Hair follicle dermal papilla cell (primary cell): Measurements from ENCODE around the gene PNKP. TPM values are rescaled to one million over a fixed set of nuclear protein-coding genes. Genes with fewer than 3 reads are reported as not detected.

Source experiments
- small RNA-seq: library from RNA; depleted of rRNA; stranded (forward); fragments of <200 nt; gene quantifications from one replicate; pipeline ENCODE3, GENCODE V24; 2012
- total RNA-seq: library from RNA; depleted of rRNA; stranded (reverse); fragments of >200 nt; gene quantifications from 2 replicates; pipeline ENCODE4 v1.2.3, GENCODE V29; 2012

Gene PNKP
- 50.0 and 52.1 TPM in 2 replicates for total RNA-seq

DNA sequence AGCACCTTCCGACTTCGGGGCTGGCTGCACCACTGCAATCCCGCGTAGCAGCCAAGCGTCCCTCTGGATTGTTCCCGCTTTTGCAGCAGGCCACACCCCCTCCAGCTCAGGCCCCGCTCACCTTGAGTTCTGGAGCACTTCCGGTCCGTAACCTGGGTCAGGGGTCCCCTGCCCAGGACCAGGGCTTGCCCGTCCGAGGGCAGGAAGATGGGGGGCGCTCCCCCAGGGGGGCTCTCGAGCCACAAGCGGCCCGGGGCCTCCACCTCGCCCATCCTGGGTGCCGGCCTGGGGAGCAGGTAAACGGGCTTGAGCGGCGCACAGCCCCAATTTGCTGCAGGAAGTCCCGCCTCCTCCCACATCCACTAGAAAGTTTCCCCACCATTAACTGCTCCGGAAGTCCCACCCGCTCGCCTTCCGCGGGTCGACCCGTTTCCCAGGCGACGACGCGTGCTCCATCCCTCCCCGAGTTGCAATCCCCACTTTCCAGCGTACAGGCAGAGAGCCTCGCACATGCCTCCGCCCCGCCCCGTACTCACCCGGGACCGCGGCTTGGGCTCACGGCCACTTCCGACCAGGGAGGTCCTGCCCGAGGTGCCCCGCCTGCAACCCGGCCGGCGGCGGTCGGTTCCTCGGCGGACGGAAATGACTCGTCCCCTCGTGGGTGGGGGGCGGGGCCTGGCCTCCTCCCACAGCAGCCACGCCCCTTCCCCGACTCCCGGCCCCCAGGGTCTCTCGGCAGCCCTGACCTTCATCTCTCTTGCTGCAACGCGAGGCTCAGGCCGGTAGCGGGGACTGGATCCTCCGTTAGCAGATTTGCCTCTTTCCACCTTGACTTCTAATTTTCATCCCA, at the start of gene PNKP:
Gene PNKP, minus strand, starts transcription at position 644 of the 850 bp plus-strand sequence. Its CDS starts 372 bp downstream, at position 272.

DNA sequence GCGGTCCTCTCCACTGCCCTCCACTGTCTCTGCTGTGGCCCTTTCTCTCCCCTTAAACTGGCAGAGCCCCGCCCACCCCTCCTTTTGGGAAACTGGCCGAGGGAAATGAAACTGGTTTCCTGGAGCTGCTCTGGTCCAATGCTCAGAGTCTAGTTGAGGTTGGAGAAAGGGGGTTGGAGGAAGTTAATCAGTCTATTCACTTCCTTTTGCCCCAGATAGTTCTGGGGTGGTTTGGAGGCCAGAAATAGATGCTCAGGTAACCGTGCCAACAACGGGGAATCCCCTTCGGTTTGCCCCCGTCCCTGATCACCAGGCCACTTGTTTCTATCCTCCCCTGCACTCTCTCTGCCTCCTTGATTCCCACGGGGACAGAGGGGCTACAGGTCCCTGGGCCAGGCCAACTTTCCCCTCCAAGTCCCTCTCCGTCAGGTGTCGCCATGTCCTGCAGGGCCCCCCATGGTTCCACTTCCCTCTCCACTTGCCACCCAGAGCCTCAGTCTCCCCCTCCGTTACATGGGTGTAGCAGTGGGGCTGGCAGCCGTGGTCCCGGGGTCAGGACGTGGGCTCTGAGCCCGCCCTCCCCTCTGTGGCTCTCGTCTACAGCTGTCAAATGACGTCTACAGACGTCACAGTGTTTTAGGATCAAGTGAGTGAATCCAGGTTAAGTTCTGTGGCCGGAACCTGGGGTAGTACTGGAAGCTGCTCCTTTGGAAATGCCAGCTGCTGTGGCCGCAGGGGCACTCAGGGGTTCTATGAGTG, 29.7 kb upstream of the PNKP start, which contains the start of gene IL4I1:
Gene IL4I1, minus strand, starts transcription at position 25 of the 759 bp plus-strand sequence. CDS start 727 bp downstream, outside the sequence.

DNA sequence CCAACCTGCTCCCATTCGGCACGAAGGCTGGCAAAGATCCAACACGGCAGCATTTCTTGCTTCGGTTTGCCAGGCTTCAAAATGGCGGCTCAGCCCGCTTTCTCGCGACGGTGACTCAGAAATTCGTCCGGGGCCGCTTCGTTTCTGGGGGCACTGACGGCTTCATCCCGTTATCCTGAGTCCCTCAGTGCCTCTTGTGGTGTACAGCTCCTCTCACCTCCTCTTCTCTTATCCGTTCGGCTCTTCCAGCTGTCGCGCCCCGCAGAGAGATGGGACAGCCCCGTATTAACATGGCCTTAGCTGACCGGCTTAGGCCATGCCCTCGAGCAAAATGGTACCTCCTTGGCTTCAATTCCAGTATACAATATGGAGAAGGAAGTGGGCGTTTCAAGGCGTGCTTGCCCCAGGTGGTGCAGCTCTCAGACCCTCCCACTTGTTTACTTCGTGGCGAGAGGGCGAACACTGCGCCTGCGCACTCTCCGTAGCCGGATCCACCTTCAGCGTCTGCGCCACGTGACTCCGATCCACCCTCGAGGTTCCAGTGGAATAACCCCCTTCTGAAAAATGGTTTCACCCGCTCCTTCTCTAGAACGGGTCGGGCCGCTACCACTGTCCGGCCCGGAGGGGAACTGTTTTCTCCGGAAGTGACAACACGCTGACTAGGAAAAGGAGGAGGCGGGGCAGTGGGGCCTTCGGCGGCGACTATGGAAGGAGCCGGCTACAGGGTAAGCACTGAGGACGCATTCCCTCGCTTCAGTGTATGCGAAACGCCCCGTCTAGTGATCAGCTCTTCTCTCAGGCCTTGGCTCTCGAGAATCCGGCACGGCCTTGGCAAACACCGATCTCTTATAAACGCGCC, 9.9 kb upstream of the PNKP start, which contains the start of the genes AKT1S1 and TBC1D17:
Gene AKT1S1, minus strand, starts transcription at position 336 of the 859 bp plus-strand sequence. CDS start 4,060 bp downstream, outside the sequence.
Gene TBC1D17, plus strand, starts transcription at position 683 of the 859 bp plus-strand sequence. Its CDS starts 22 bp downstream, at position 705.

DNA sequence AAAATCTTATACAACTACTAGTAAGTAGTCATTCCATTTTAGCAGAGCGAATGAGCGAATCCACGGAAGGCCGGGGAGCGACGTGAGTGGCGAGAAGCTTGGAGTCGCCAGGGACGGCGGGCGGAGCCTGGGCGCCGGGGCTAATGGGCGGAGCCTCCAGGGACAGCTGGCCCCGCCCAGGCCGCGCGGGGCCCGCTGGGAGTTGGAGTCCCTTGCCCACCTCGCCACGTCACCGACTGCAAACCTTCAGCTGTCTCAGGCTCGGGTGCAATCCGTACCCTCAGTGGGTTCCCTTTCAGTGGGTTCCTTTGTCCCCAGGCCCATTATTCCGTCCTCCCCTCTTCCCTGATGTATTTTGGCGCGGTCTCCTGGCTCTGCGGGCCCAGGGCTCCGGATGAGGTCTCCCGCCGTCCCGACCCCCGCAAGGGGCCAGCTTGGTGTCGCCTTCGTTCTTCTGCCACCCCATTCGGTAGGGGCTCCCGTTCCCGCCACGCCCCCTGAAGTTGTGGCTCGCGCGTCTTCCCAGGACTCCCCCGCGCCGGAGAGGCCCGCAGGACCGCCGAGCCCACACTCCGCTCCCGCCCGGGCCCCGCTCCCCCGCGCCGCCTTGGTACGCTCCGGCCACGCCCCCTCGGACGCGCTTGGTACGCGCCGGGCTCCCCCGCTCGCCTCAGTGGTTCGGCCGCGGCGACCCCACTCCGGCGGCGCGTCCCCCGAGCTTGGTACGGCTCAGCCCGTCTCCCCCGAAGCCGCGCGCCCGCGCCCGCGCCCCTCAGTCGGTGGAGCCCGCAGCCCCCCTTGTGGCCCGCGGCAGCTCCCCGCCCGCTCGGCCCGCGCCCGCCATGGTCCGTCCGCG, 16.7 kb downstream of the PNKP start, which contains the start of gene PTOV1:
Gene PTOV1, plus strand, starts transcription at position 673 of the 856 bp plus-strand sequence.

DNA sequence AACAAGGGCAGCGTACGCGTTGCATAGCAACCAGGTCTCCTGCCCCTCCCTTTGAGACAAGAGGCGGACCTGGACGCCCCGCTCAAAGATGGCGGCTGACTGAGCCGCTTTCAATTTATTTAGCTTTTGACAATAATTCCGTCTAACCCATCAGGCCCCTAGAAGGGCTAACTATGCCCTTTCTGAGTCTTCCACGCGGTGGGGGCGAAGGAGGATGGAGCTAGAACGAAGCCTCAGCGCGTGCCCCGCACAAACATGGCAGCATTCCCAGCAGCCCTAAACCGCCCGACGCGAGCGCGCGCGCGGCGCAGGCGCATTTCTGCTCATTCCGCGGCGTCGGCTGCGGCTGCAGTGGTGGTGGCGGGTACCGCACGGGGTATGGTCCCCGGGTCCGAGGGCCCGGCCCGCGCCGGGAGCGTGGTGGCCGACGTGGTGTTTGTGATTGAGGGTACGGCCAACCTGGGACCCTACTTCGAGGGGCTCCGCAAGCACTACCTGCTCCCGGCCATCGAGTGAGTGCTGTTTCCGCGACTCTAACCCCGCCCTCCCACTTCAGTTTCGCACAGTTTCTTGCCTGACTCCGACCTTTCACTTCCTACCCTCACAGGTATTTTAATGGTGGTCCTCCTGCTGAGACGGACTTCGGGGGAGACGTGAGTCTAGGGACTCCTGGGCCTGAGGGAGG, 49.3 kb downstream of the PNKP start, which contains the start of gene MED25:
Gene MED25, plus strand, starts transcription at position 326 of the 685 bp plus-strand sequence. Its CDS starts 53 bp downstream, at position 379.

DNA sequence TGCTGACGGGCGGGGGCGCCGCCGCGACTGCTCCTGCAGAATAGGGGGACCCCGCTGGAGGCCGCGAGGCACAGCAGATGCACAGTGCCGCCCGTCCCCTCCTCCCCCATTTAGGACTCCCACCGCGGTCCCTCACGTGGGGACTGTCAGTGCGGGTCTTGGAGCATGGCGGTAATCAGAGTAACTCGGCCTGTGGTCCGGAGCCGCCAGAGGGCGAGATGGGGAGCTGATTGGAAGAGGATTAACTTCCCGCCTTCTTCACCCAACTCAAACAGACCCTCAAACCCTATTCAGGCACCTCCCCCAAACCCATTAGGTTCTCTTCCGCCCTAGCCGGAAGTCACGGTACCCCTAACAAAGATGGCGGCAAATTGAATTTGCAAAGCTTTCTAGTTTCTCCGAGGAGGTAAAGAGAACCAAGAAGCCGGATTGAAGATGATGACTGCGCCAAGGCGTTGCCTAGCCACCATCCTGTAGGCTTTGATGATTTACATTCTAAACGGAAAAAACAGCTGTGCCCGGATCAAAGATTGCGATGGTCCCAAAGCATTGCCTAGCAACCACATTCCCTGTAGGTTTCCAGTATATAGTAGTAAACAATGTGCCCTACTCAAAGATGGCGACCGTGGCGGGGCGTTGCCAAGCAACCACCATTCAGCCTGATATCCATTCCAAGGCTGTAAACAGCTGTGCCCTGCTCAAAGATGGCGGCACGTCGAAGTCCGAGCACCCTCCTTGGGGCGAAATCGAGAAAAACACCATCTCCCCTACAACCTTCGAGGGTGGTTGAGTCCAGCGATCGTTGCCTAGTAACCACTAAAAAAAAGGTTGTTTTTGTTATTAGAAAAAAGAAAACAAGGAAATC, 54.1 kb downstream of the PNKP start, which contains the start of gene FUZ:
Gene FUZ, minus strand, starts transcription at position 296 of the 865 bp plus-strand sequence. Its CDS starts 186 bp downstream, at position 110.

Small RNA genes within 50 kb of the gene (small RNA-seq; reads per million reads assigned to genes)
- not detected for gene MIR4749

Other genes starting within 250 kb of the PNKP start
- gene RRAS, start 227.4 kb downstream of the PNKP start, total RNA-seq: 36.7 and 55.3 TPM in 2 replicates
- gene SCAF1, start 225.4 kb downstream of the PNKP start, total RNA-seq: 21.7 and 23.8 TPM in 2 replicates
- 32.3 and 32.8 TPM in 2 replicates for gene IRF3, start 201.7 kb downstream of the PNKP start, total RNA-seq
- gene BCL2L12, start 201.6 kb downstream of the PNKP start, total RNA-seq: 2.9 and 8.1 TPM in 2 replicates
- gene PRMT1, start 190.3 kb downstream of the PNKP start, total RNA-seq: 186 and 192 TPM in 2 replicates
- gene ADM5, start 178.0 kb downstream of the PNKP start, total RNA-seq: 0.36 and 1.1 TPM in 2 replicates
- gene CPT1C, start 176.5 kb downstream of the PNKP start, total RNA-seq: 18.2 and 20.4 TPM in 2 replicates
- gene TSKS, start 104.3 kb downstream of the PNKP start, total RNA-seq: not detected in 2 replicates
- 112 and 115 TPM in 2 replicates for gene AP2A1, start 100.6 kb downstream of the PNKP start, total RNA-seq
- 21.3 and 22.1 TPM in 2 replicates for gene FUZ, start 54.3 kb downstream of the PNKP start, total RNA-seq
- gene MED25, start 49.3 kb downstream of the PNKP start, total RNA-seq: 24.2 and 25.6 TPM in 2 replicates
- 51.1 and 56.5 TPM in 2 replicates for gene PTOV1, start 16.4 kb downstream of the PNKP start, total RNA-seq
- 18.2 and 19.7 TPM in 2 replicates for gene AKT1S1, start 9.8 kb upstream of the PNKP start, total RNA-seq
- gene TBC1D17, start 10.1 kb upstream of the PNKP start, total RNA-seq: 30.2 and 33.3 TPM in 2 replicates
- gene IL4I1, start 29.3 kb upstream of the PNKP start, total RNA-seq: 0.24 and 1.1 TPM in 2 replicates
- 8.1 and 9.2 TPM in 2 replicates for gene ATF5, start 61.6 kb upstream of the PNKP start, total RNA-seq
- gene NUP62, start 61.9 kb upstream of the PNKP start, total RNA-seq: 41.3 and 42.2 TPM in 2 replicates
- not detected in 2 replicates for gene SIGLEC11, start 93.6 kb upstream of the PNKP start, total RNA-seq
- 26.9 and 27.6 TPM in 2 replicates for gene VRK3, start 157.8 kb upstream of the PNKP start, total RNA-seq
- gene ZNF473, start 158.4 kb upstream of the PNKP start, total RNA-seq: 7.7 and 9.2 TPM in 2 replicates